HCT116 (cell line): ENCODE data around the gene THRA. TPM values are rescaled to one million over a fixed set of nuclear protein-coding genes. Genes with fewer than 3 reads are reported as not detected.
A peak's percentile ranks its signal among the peaks of the same experiment; 100 is the strongest.

ENCODE experiments used
- ATAC-seq: fragments of 200-7000 bp; cut with Tn5 transposase; 2 replicates; pipeline ENCODE4 v1.9.1; 2020; ENCODE audit warnings: mild to moderate bottlenecking, moderate library complexity
- BruUV-seq: library from RNA; stranded (reverse); fragments of 400-500 nt; replicated peaks from 2 replicates; lab custom pipeline; 2021; lab: Mats Ljungman, UMichigan
- CTCF ChIA-PET: fragments of 300-600 bp; sonication (Branson Sonifier 250); formaldehyde crosslinking; loops from one replicate; lab custom pipeline; 2021; ENCODE audit warnings: antibody characterized with exemption; lab: Charles Lee
- POLR2A ChIA-PET: fragments of 300-600, 350-600 bp; sonication (Branson Sonifier 250); formaldehyde crosslinking; loops from one replicate; lab custom pipeline; 2021; ENCODE audit warnings: antibody characterized with exemption; lab: Charles Lee
- RAD21 ChIA-PET, 2 experiments: fragments of 300-600 bp; sonication (Branson Sonifier 250); formaldehyde crosslinking; loops; one replicate each; lab custom pipeline; 2023; ENCODE audit warnings: low total read pairs in 2 of 2; ENCODE audit not compliant: uncharacterized antibody in 2 of 2, unreplicated experiment in 2 of 2, low non-redundant PET in 1 of 2; lab: Charles Lee
- DNase-seq: peaks from one replicate; pipeline ENCODE4 v3.0.0-alpha.2; 2010; ENCODE audit warnings: low read depth, low spot score
- H2AFZ ChIP-seq: fragments of 200-600 bp; shearing (Covaris generic), sonication (generic); 2 replicates; pipeline ENCODE4 v1.6.1; 2017; ENCODE audit warnings: low read depth, mixed run types, mixed read lengths, antibody characterized with exemption, low read length; ENCODE audit not compliant: poor library complexity, severe bottlenecking
- H3K27ac ChIP-seq: 2 replicates; pipeline ENCODE4 v1.5.1; 2012; ENCODE audit warnings: low read depth, low read length
- H3K27me3 ChIP-seq: fragments of 200-600 bp; sonication (generic); 2 replicates; pipeline ENCODE4 v1.6.1; 2016; ENCODE audit warnings: mixed run types, low read length, mixed read lengths; ENCODE audit not compliant: insufficient read depth
- H3K36me3 ChIP-seq, 2 experiments: fragments of 200-500 bp in 1 of 2; fragments of 200-600 bp in 1 of 2; sonication (Bioruptor generic) in 1 of 2; sonication (generic) in 1 of 2; 2 replicates each; pipeline versions ENCODE4 v1.5.1 to v1.6.1; 2014 to 2016; ENCODE audit warnings: low read length in 2 of 2, inconsistent platforms in 1 of 2, mixed read lengths in 1 of 2, mixed run types in 1 of 2; ENCODE audit not compliant: insufficient read depth in 2 of 2, control insufficient read depth in 1 of 2
- H3K4me1 ChIP-seq, 2 experiments: fragments of 200-600 bp in 1 of 2; sonication (generic) in 1 of 2; 2 replicates each; pipeline versions ENCODE4 v1.5.1 to v1.6.1; 2012 to 2017; ENCODE audit warnings: low read length in 2 of 2, inconsistent platforms in 1 of 2, mild to moderate bottlenecking in 1 of 2, mixed read lengths in 1 of 2, mixed run types in 1 of 2, moderate library complexity in 1 of 2; ENCODE audit not compliant: insufficient read depth in 2 of 2, control insufficient read depth in 1 of 2
- H3K4me2 ChIP-seq: fragments of 200-600 bp; sonication (generic); 2 replicates; pipeline ENCODE4 v1.6.1; 2017; ENCODE audit warnings: mixed run types, low read length, mixed read lengths
- H3K4me3 ChIP-seq, 2 experiments: fragments of 200-600 bp in 1 of 2; sonication (generic) in 1 of 2; replicated peaks in 1 of 2; 2 replicates each; pipeline ENCODE4 v1.5.1; 2011 to 2016; ENCODE audit warnings: low read length in 2 of 2, control low read depth in 1 of 2, low read depth in 1 of 2, mild to moderate bottlenecking in 1 of 2, mixed read lengths in 1 of 2, mixed run types in 1 of 2
- H3K79me2 ChIP-seq: fragments of 200-600 bp; sonication (generic); 2 replicates; pipeline ENCODE4 v1.6.1; 2017; ENCODE audit warnings: mild to moderate bottlenecking, mixed run types, low read length, moderate library complexity, mixed read lengths; ENCODE audit not compliant: insufficient read depth
- H3K9ac ChIP-seq: fragments of 200-600 bp; sonication (generic); 2 replicates; pipeline ENCODE4 v1.6.1; 2016; ENCODE audit warnings: low read length, mixed read lengths
- H3K9me2 ChIP-seq: fragments of 200-600 bp; sonication (generic), shearing (Covaris generic); 2 replicates; pipeline ENCODE4 v1.6.1; 2017; ENCODE audit warnings: mixed run types, mild to moderate bottlenecking, moderate library complexity; ENCODE audit not compliant: insufficient read depth
- H3K9me3 ChIP-seq, 2 experiments: fragments of 200-500 bp in 1 of 2; fragments of 200-600 bp in 1 of 2; sonication (Bioruptor generic) in 1 of 2; sonication (generic) in 1 of 2; 2 replicates each; pipeline ENCODE4 v1.6.1; 2014 to 2017; ENCODE audit warnings: low read length in 2 of 2, mixed read lengths in 2 of 2, inconsistent platforms in 1 of 2, low read depth in 1 of 2, mild to moderate bottlenecking in 1 of 2, mixed run types in 1 of 2, moderate library complexity in 1 of 2; ENCODE audit not compliant: control insufficient read depth in 1 of 2, insufficient read depth in 1 of 2
- H4K20me1 ChIP-seq: fragments of 200-600 bp; sonication (generic), shearing (Covaris generic); 2 replicates; pipeline ENCODE4 v1.6.1; 2017; ENCODE audit warnings: mixed run types, mild to moderate bottlenecking, moderate library complexity; ENCODE audit not compliant: insufficient read depth
- FOSL1 ChIP-seq: IDR thresholded peaks from 2 replicates; pipeline ENCODE4 v1.6.1; 2012; ENCODE audit warnings: low read depth
- JUND ChIP-seq: IDR thresholded peaks from 2 replicates; pipeline ENCODE4 v1.6.1; 2012
- TCF7L2 ChIP-seq: IDR thresholded peaks from 2 replicates; pipeline ENCODE4 v1.7.0; 2011; ENCODE audit warnings: borderline replicate concordance, inconsistent platforms; ENCODE audit not compliant: insufficient read depth, insufficient read length; ENCODE audit errors: extremely low read depth
- intact Hi-C: fragments of 100-400 bp; cut with micrococcal nuclease; formaldehyde crosslinking; loops from 2 replicates; pipeline ENCODE4 v1.10.0; 2022
- total RNA-seq: library from RNA; stranded (reverse); gene quantifications from one replicate; pipeline ENCODE4 v1.2.1, GENCODE V29; 2021; ENCODE audit not compliant: unreplicated experiment
- TF ChIP-seq, protein P1 (sequence below), 3 experiments: fragments of 200-600 bp in 1 of 3; sonication (generic) in 1 of 3; IDR thresholded peaks in 2 of 3; conservative IDR thresholded peaks in 1 of 3; 2 replicates each; pipeline ENCODE4 v1.5.1; 2012 to 2017; ENCODE audit warnings: low read depth in 2 of 3, low read length in 2 of 3, antibody characterized with exemption in 1 of 3, borderline replicate concordance in 1 of 3, control low read depth in 1 of 3, mild to moderate bottlenecking in 1 of 3, mixed read lengths in 1 of 3, mixed run types in 1 of 3, moderate library complexity in 1 of 3; ENCODE audit not compliant: insufficient read depth in 1 of 3

Gene THRA
- total RNA-seq, 1 experiment from 2014 or later = 23.3 TPM

DNA sequence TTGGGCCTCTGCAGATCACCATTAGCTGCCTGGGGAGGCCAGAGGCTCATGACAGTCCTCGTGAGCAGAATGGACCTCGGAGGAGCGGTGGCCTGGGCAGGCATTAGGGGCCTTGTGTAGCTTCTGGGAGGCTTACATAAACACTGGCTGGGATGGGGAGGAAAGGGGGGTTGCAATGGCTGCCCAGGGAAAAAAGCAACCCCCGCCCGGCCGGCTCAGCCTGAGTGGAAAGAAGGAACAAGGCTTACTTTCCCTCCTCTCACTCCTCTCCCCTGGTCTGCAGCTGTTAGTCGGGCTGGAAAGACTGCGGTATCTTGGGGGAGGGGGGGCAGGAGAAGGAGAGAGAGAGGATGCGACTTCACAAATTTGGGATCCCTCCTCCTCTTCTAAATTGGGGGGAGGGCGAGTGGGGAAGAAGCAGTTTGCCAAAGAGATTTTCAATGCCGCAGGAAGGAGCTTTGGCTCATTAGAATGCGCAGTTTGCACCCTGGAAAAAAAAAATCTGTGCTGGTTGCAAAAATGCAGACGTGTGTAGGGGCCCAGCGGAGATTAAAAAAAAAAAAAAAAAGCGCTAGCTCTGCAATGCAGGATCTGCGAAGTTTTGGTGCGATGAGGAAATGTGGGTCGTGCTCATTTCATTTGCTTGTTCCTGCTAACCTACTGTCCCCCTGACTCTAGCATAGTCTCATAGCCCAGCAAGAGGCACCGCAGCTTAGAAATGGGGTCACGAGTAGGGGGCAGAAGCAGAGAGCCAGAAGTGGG is 44.2 kb downstream of the THRA start:
- Histone ChIP-seq H3K27me3 (no peaks in the 10 kb centered on the region), H3K27ac (no peak overlapping the region), H3K9ac (0 out of 2 replicates have a peak overlapping the region, but pooled peaks have one; percentile 51), H3K4me1 (peaks cover 60 to 89% of the 10 kb centered on the region in 2 experiments), H3K79me2 (no peaks in the 10 kb centered on the region), H3K9me2 (no peaks in the 10 kb centered on the region), H3K4me3 (no peak overlapping the region), H4K20me1 (no peaks in the 10 kb centered on the region), H3K9me3 (no peaks in the 10 kb centered on the region), H2AFZ (no peak overlapping the region), H3K36me3 (no peaks in the 10 kb centered on the region), H3K4me2 (peak overlapping the region; percentile 60; the same call in 1 of the 2 replicates)
- RAD21 ChIA-PET = no interaction called here
- DNase-seq (no peak), ATAC-seq (no peak)
- no TSS peak for BruUV-seq
- CTCF ChIA-PET = no interaction called here
- POLR2A ChIA-PET = interaction anchor here (0.6 to 8.1 kb wide), 3 partner anchors 7 to 238 kb away, joined by 3 to 160 read pairs (median 3); partner anchors contain the start of gene NR1D1
- intact Hi-C loops = no loop called here
- TF ChIP-seq JUND (no peak), FOSL1 (no peak)

DNA sequence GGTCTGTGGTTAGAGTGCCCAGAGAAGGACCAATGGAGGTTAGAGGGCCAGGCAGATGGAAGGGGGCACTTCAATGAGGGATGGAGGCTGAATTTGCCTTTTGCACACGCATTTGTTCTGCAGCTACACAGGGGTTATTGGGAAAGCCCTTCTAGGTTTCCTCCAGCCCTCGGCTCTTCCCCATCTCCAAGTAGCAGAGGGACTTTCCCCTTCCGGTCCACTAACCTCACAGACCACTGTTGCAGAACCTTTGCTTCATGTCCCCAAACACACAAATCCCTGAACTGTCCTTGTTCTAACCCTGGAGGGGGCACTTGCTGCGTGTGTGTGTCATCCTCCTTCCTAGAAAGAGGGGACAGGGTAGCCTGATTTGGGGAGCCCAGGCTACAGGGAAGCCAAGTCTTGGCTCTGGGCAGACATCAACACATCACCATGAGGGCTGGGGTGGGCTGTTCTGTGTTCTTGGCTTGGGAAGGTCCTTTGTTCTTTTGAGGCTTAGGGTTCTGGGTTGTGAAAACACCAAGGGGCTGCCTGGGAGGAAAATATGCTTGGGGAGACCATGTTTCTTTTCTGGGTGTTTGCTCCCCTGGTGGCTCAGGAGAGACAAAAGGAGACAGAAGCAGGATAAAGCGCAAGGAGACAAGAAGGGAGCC is 44.9 kb downstream of the THRA start:
- RAD21 ChIA-PET = interaction anchor here in 1 of 2 experiments (0.6 kb wide), 1 partner anchor 16 kb away, joined by 4 read pairs; no protein-coding TSS in a partner anchor
- TF ChIP-seq, protein P1, sequence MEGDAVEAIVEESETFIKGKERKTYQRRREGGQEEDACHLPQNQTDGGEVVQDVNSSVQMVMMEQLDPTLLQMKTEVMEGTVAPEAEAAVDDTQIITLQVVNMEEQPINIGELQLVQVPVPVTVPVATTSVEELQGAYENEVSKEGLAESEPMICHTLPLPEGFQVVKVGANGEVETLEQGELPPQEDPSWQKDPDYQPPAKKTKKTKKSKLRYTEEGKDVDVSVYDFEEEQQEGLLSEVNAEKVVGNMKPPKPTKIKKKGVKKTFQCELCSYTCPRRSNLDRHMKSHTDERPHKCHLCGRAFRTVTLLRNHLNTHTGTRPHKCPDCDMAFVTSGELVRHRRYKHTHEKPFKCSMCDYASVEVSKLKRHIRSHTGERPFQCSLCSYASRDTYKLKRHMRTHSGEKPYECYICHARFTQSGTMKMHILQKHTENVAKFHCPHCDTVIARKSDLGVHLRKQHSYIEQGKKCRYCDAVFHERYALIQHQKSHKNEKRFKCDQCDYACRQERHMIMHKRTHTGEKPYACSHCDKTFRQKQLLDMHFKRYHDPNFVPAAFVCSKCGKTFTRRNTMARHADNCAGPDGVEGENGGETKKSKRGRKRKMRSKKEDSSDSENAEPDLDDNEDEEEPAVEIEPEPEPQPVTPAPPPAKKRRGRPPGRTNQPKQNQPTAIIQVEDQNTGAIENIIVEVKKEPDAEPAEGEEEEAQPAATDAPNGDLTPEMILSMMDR (IDR thresholded peaks at IDR 0.05 in 2 of 3, conservative IDR thresholded peaks at IDR 0.05 in 1 of 3; ENCODE audit: borderline replicate concordance in 1 of 3, insufficient read depth in 1 of 3, low read depth in 2 of 3, low read length in 2 of 3) = 0 out of 6 replicates have a peak, but pooled peaks of 1 of the 3 experiments have one; percentile 7
- TF ChIP-seq TCF7L2 = no peak
- Histone ChIP-seq H2AFZ (no peak overlapping the region), H4K20me1 (no peaks in the 10 kb centered on the region), H3K4me2 (peak overlapping the region; percentile 60), H3K79me2 (no peaks in the 10 kb centered on the region), H3K4me1 (peaks cover 63 to 89% of the 10 kb centered on the region in 2 experiments), H3K27ac (peak overlapping the region; percentile 8; the same call in 1 of the 2 replicates), H3K4me3 (no peak overlapping the region), H3K36me3 (no peaks in the 10 kb centered on the region), H3K9me3 (no peaks in the 10 kb centered on the region), H3K9ac (peak overlapping the region; percentile 51), H3K27me3 (no peaks in the 10 kb centered on the region), H3K9me2 (no peaks in the 10 kb centered on the region)
- CTCF ChIA-PET = no interaction called here
- POLR2A ChIA-PET = interaction anchor here (8.1 kb wide), 1 partner anchor 8 kb away, joined by 160 read pairs; the partner anchor contains the start of gene NR1D1
- TSS peak; percentile 65 for BruUV-seq
- DNase-seq = no peak
- peak; percentile 2; the same call in 1 of the 2 replicates for ATAC-seq
- intact Hi-C loops = no loop called here
